GM19035 (cell line): ENCODE measurements around the gene MARVELD2.

Experiments
- ATAC-seq: cut with Tn5 transposase; IDR thresholded peaks from one replicate; pipeline ENCODE4 v1.9.1; 2021; ENCODE audit not compliant: unreplicated experiment

MARVELD2 gene

DNA sequence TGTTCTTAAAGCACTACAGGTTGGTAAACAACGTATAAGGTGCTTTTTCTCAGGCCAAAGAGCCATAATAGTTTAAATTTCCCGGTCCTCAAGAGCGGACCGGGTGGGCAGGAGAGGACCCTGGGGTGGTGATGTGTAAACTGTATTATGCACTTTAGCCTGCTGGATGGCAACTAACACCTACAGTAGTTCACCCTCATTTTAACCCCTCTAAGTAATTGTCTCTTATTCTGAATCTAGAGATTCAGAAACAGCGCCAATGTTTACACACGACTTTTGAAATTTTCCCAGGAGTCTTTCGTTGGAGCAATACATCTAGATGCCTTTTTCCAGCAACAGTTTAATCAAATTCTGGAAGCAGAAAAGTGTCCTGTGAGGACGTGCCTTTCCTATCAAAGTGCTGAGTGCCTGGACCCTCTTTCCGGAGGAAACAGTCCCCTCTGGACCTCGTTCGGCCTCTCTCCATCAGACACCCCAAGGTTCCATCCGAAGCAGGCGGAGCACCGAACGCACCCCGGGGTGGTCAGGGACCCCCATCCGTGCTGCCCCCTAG is 77.0 kb downstream of the MARVELD2 start:
- no peak for ATAC-seq

DNA sequence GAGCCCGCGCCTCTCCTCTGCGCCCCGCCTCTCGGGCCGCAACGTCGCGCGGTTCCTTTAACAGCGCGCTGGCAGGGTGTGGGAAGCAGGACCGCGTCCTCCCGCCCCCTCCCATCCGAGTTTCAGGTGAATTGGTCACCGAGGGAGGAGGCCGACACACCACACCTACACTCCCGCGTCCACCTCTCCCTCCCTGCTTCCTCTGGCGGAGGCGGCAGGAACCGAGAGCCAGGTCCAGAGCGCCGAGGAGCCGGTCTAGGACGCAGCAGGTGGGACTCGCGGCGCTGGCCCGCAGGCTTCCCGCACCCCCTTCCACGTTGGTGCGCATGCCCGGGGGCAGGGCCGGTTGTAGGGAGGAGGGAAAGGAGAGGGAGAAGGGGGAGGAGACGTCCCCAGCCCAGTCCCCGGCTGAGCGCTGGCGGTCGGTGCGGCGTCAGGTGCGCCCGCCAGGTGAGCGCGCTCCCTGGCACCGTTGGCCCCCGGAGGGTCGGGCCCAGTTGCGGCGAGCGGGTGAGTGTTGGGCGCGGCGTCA is 77.5 kb downstream of the MARVELD2 start, which contains the start of gene OCLN:
Gene OCLN (plus strand): TSS at position 400 of the 532 bp plus-strand sequence. CDS start 11,455 bp downstream, outside the sequence.
- peak; percentile 51 for ATAC-seq

DNA sequence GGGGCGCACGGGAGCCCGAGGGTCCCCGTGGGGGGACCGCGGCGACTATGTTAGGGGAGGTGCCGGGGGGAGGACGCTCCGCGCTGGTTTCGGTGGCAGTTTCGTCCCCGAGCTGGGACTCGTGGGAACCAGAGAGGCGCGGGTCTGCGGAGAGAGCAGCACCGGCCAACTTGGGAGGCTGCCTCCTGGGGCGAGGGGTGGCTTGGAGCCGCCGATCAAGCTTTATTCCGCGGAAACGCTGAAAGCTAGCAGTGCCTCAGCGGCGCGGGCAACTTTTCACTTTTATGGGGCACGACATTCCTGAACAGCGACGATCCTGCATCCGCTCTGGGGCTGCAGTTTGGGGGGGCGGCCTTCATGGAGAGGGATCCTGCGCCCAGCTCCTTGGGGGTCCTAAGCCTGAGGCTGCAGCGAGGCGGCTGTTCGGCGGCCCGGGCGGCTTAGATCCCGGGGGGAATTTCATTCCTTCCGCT is 78.0 kb downstream of the MARVELD2 start:
- ATAC-seq = peak; percentile 52

DNA sequence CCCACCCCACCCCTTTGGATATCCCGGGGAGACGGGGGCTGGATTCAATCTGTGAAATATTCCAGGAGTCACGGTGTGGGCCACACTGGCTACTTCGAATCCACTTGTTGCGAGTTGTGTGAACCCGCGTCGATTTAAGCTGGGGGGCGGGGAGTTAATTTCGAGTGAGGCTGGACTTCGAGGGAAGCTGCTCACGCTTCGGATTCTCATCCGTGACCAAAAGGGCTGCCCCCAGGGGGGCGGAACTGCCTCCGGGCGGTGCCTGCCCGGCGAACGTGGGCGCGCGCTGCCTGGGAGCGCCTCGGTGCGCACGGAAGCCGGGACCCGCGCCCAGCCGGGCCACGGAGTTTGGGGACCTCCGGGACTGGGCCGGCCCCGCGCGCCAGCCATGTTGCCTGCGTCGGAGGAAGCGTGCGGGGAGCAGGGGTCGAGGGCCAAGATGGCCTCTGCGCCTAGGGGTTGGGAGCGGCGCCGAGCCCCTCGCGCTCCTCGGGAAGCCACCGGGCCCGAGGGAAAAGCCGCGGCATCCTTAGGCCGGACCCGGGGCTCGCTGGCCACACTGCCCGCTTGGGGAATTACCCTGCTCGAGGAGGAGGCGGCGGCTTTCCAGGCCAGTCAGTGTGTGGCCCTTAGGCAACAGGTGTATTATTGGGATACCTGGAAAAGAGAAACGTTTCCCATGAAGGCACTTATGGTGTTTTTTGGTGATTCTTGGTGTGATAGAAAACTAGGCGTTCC is 78.6 kb downstream of the MARVELD2 start:
- no peak for ATAC-seq
